ENCODE data around the gene IGFBP5. TPM values are rescaled to one million over a fixed set of nuclear protein-coding genes. Genes with fewer than 3 reads are reported as not detected.

IGFBP5 gene
- total and polyA plus RNA-seq, 10 of the 15 experiments (the other 5 are each of a cell fraction or from before 2014, with no cell fraction given) = 2.8 TPM; not detected in 9

DNA sequence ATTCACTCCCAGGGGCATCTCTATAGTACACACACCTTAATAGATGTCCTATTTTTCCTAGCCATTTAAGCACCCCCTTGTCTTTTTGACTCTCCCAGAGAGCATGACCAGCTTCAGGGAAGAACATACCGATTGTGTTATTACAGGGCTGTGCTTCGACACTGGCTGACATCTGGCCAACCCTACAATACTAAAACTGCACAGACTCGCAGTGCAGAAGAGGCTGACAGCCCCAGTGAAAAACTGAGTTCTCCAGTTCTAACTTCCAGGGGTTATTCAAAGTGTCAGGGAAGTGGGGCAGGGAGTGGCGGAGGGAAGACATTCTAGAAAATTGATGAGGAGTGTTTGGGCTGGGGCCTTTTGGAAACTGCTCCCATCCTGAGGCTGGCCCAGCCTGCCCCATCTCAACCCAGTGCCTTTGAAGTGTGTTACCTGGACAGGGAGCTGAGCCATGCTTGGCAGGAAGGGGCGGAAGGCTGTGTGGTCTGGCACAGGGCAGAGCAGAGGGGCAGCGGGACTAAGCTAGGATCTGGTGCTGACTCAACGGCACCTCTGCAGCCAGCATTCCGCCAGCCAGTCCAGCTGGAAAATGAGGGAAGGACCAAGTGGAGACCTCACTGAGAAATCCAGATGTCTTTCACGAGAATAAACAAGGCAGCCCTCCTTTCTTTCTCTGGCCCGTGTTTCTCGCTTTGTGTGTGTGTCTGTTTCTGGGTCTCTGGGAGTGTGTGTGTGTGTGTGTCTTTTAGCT lies 15.4 kb upstream of the IGFBP5 start:
- CTCF ChIA-PET = interaction anchor here (0.6 kb wide), 1 partner anchor 294 kb away, joined by 3 read pairs; no protein-coding TSS in a partner anchor
- Histone ChIP-seq H3K4me3 (no peak overlapping the region), H3K4me1 (ENCODE audit: control insufficient read depth, insufficient read depth, low read length) (no peaks in the 10 kb centered on the region), H3K27ac (ENCODE audit: control insufficient read depth, insufficient read depth) (no peak overlapping the region), H3K9me3 (replicated peaks; ENCODE audit: control insufficient read depth, insufficient read depth, low read length) (no peaks in the 10 kb centered on the region; the same call in 2 of the 3 replicates), H3K27me3 (replicated peaks in 1 of 2; ENCODE audit: control insufficient read depth in 2 of 2, insufficient read depth in 2 of 2, low read length in 1 of 2) (peaks cover 2 to 5% of the 10 kb centered on the region in 2 experiments; a peak in 3 of 4 replicates), H3K4me2 (ENCODE audit: control insufficient read depth, insufficient read depth) (no peak overlapping the region), H4K20me1 (ENCODE audit: control insufficient read depth, insufficient read depth) (no peaks in the 10 kb centered on the region), H2AFZ (ENCODE audit: control insufficient read depth, low read depth, low read length) (no peak overlapping the region), H3K9ac (ENCODE audit: control insufficient read depth, insufficient read depth, low read length) (no peak overlapping the region), H3K36me3 (ENCODE audit: control insufficient read depth in 2 of 2, insufficient read depth in 2 of 2, low read length in 1 of 2) (no peaks in the 10 kb centered on the region), H3K79me2 (ENCODE audit: control insufficient read depth, insufficient read depth, low read length) (no peaks in the 10 kb centered on the region)
- SMC1A ChIA-PET (ENCODE audit: uncharacterized antibody, unreplicated experiment) = no interaction called here
- in situ Hi-C loops (cut with MboI) (no loop called here), intact Hi-C loops (cut with micrococcal nuclease; ENCODE audit: unreplicated experiment) (no loop called here)
- FAIRE-seq = no peak
- ATAC-seq = no peak
- RAD21 ChIA-PET (ENCODE audit: unreplicated experiment) = no interaction called here
- WGBS (ENCODE audit: insufficient coverage, insufficient replicate concordance, low lambda C conversion rate, missing lambda C conversion rate) = 32% methylated on average over 11 of the region's 11 CpGs
- POLR2A ChIA-PET = no interaction called here
- DNase-seq (ENCODE audit: low read depth, low spot score) = no peak
- TF ChIP-seq, protein P1, sequence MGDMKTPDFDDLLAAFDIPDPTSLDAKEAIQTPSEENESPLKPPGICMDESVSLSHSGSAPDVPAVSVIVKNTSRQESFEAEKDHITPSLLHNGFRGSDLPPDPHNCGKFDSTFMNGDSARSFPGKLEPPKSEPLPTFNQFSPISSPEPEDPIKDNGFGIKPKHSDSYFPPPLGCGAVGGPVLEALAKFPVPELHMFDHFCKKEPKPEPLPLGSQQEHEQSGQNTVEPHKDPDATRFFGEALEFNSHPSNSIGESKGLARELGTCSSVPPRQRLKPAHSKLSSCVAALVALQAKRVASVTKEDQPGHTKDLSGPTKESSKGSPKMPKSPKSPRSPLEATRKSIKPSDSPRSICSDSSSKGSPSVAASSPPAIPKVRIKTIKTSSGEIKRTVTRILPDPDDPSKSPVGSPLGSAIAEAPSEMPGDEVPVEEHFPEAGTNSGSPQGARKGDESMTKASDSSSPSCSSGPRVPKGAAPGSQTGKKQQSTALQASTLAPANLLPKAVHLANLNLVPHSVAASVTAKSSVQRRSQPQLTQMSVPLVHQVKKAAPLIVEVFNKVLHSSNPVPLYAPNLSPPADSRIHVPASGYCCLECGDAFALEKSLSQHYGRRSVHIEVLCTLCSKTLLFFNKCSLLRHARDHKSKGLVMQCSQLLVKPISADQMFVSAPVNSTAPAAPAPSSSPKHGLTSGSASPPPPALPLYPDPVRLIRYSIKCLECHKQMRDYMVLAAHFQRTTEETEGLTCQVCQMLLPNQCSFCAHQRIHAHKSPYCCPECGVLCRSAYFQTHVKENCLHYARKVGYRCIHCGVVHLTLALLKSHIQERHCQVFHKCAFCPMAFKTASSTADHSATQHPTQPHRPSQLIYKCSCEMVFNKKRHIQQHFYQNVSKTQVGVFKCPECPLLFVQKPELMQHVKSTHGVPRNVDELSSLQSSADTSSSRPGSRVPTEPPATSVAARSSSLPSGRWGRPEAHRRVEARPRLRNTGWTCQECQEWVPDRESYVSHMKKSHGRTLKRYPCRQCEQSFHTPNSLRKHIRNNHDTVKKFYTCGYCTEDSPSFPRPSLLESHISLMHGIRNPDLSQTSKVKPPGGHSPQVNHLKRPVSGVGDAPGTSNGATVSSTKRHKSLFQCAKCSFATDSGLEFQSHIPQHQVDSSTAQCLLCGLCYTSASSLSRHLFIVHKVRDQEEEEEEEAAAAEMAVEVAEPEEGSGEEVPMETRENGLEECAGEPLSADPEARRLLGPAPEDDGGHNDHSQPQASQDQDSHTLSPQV (IDR thresholded peaks at IDR 0.05) = no peak
- TF ChIP-seq JUNB (IDR thresholded peaks at IDR 0.05) = no peak
- TF ChIP-seq EED (IDR thresholded peaks at IDR 0.05; ENCODE audit: low read depth) = no peak
- TF ChIP-seq CBFB (IDR thresholded peaks at IDR 0.05; ENCODE audit: low read depth) = no peak
- no peak for TF ChIP-seq PML (IDR thresholded peaks at IDR 0.05; ENCODE audit: low read length)
- TF ChIP-seq YBX1 (IDR thresholded peaks at IDR 0.05) = no peak
- TF ChIP-seq, protein P2, sequence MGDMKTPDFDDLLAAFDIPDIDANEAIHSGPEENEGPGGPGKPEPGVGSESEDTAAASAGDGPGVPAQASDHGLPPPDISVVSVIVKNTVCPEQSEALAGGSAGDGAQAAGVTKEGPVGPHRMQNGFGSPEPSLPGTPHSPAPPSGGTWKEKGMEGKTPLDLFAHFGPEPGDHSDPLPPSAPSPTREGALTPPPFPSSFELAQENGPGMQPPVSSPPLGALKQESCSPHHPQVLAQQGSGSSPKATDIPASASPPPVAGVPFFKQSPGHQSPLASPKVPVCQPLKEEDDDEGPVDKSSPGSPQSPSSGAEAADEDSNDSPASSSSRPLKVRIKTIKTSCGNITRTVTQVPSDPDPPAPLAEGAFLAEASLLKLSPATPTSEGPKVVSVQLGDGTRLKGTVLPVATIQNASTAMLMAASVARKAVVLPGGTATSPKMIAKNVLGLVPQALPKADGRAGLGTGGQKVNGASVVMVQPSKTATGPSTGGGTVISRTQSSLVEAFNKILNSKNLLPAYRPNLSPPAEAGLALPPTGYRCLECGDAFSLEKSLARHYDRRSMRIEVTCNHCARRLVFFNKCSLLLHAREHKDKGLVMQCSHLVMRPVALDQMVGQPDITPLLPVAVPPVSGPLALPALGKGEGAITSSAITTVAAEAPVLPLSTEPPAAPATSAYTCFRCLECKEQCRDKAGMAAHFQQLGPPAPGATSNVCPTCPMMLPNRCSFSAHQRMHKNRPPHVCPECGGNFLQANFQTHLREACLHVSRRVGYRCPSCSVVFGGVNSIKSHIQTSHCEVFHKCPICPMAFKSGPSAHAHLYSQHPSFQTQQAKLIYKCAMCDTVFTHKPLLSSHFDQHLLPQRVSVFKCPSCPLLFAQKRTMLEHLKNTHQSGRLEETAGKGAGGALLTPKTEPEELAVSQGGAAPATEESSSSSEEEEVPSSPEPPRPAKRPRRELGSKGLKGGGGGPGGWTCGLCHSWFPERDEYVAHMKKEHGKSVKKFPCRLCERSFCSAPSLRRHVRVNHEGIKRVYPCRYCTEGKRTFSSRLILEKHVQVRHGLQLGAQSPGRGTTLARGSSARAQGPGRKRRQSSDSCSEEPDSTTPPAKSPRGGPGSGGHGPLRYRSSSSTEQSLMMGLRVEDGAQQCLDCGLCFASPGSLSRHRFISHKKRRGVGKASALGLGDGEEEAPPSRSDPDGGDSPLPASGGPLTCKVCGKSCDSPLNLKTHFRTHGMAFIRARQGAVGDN (IDR thresholded peaks at IDR 0.05) = no peak
- TF ChIP-seq CREM (IDR thresholded peaks at IDR 0.05; ENCODE audit: low read depth) = no peak
- no TSS peak for BruUV-seq (replicated peaks)

Measured in GM12878 (cell line).